SH-SY5Y (cell line): ENCODE data around the gene GSTM4.

Source experiments
- GATA2 ChIP-seq: IDR thresholded peaks from 2 replicates; pipeline ENCODE4 v1.6.1; 2011; ENCODE audit warnings: mild to moderate bottlenecking, low read depth, low read length
- GATA3 ChIP-seq: IDR thresholded peaks from 2 replicates; pipeline ENCODE4 v1.6.1; 2011; ENCODE audit warnings: low read depth, mild to moderate bottlenecking, low read length, moderate library complexity

GSTM4 gene

GRCh38 chr1:109659145-109659544, 3.2 kb downstream of the GSTM4 start:
- no peak for TF ChIP-seq GATA2
- no peak for TF ChIP-seq GATA3

DNA sequence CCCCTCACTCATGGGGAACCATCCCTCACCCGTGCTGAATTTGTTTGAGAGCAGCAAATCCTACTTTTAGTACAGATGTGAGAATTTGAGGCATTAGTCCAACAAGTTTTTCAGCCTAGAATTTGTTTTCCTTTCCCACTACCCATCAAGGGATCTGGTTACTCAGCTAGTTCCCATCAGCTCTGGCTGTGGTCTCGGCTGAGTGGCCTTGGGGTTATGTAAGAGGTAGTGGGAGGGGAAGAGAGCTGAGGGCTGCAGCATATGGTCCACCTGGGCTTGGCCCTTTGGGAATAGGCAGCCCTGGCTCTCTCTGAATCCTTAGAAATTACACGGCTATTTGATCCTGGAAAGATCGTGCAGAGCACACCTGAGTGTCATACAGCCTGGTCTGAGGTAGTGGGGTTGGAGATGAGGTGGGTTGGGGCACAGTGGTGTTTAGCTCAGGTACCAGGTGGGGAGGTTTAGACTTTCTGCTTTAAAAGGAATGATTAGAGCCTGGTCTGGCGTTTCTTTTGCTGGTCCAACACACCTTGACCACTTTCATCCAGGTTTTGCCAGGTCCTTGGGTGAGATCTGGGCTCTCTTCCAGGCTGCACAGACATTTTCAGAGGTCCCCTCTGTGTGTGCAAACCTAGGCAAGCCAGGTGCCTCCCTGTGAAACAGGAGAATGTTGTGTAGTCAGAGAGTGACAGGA, 4.2 kb downstream of the GSTM4 start:
- TF ChIP-seq GATA3 (no peak), GATA2 (no peak)

GRCh38 chr1:109661391-109661790, 5.5 kb downstream of the GSTM4 start:
- TF ChIP-seq GATA2 (no peak), GATA3 (no peak)

GRCh38 chr1:109664671-109665070, 8.8 kb downstream of the GSTM4 start:
- TF ChIP-seq GATA2 (no peak), GATA3 (no peak)

GRCh38 chr1:109667452-109668122, 11.7 kb downstream of the GSTM4 start, which contains the start of gene GSTM2:
GSTM2 (plus strand) TSS chr1:109668057; CDS start chr1:109668116, 59 bp downstream.
- TF ChIP-seq GATA2 = no peak
- no peak for TF ChIP-seq GATA3

- no peak for TF ChIP-seq GATA2
- no peak for TF ChIP-seq GATA3
Measured at GRCh38 chr1:109668123-109668775, 12.3 kb downstream of the GSTM4 start.

GRCh38 chr1:109669246-109669948, 13.5 kb downstream of the GSTM4 start:
- TF ChIP-seq GATA3 = no peak
- no peak for TF ChIP-seq GATA2

GRCh38 chr1:109671067-109671466, 15.2 kb downstream of the GSTM4 start:
- TF ChIP-seq GATA2 (no peak), GATA3 (no peak)

DNA sequence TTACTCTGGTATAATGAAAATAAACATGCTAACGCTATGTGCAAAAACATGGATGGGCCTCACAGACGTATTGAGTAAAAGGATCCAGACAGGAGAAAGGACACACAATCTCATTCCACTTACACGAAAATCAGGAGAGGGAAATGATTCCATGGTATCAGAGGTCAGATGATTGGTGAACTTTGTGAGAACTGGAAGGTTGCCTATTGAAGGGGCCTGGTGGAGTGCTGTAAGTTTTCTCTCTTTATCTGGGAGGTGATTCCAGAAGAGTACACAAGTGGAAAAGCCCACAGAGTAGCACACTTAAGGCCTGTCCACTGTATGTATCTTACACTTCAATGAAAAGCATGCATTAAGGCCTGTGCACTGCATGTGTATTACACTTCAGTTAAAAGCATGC, 21.6 kb downstream of the GSTM4 start:
- TF ChIP-seq GATA3 (no peak), GATA2 (no peak)

GRCh38 chr1:109687641-109688499, 32.0 kb downstream of the GSTM4 start, which contains the start of gene GSTM1:
GSTM1 (plus strand) TSS chr1:109687817; CDS start chr1:109687874, 57 bp downstream.
- no peak for TF ChIP-seq GATA3
- no peak for TF ChIP-seq GATA2

DNA sequence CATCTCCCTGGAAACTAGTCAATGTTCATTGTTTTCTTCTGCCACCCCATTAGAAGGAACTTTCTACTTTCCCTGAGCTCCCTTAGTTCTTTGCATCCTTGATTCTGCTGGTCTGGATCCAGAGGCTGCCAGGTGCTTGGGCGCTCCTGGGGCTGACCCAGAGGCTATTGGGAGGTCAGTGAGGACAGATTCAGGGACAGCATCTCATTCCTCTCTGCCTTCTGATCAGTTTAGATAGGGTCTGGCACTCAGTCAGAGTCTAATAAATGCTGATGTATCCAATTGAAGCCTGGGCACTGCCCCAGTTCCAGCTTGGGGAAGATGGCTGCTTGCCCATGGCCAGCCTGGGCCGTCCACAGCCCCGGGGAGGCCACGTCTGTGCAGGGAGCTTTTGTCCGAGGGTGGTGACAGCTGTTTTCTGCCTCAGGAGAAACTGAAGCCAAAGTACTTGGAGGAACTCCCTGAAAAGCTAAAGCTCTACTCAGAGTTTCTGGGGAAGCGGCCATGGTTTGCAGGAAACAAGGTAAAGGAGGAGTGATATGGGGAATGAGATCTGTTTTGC, 34.0 kb downstream of the GSTM4 start:
- TF ChIP-seq GATA3 = no peak
- no peak for TF ChIP-seq GATA2

DNA sequence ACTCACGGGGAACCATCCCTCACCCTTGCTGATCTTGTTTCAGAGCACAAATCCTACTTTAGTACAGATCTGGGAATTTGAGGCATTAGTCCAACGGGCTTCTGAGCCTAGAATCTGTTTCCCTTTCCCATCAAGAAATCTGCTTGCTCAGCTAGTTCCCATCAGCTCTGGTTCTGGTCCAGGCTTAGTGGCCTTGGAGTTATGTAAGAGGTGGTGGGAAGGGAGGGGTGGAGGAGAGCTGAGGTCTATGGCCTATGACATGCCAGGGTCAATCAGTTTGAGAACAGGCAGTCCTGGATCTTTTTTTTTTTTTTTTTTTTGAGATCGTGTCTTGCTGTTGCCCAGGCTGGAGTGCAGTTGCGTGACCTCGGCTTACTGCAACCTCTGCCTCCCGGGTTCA, 35.9 kb downstream of the GSTM4 start:
- TF ChIP-seq GATA2 (no peak), GATA3 (no peak)

DNA sequence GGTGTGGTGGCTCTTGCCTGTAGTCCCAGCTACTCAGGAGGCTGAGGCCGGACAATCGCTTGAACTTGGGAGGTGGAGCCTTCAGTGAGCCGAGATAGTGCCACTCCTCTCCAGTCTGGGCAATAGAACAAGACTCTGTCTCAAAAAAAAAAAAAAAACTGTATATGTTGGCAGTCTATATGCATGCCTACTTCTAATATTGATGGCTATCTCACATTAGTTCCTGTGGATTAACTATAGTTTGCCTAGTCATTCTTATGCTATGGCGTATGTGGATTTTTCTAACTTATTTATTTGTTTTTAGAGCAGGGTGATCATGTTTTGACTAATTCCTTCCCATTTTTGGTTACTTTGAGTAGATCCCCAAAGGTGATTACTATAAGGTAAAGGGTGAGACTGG, 41.2 kb downstream of the GSTM4 start:
- TF ChIP-seq GATA2 (no peak), GATA3 (no peak)

DNA sequence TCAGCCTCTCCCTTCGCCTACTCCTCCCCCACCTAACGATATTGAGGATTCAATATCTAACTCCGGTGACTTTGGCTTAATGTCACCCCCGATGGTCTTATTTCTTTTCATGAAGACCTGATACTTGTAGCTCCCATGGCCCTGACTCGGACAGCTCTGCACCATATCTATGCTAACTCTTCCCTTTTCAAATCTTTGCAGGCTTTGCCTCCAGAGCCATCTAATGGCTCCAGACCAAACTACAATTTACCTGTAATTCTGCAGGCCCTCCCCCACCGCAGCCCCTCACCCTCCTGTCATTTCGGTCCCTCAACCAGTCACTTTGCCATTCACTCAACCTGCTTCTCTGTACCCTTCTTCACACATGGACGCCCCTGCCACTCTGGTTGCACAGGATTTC, 48.3 kb downstream of the GSTM4 start:
- TF ChIP-seq GATA3 (no peak), GATA2 (no peak)
